Activated CD8-positive, alpha-beta memory T cell treated with anti-CD3 and anti-CD28 coated beads, Interleukin-2, amount 50 U/mL, for 24 hours (primary cell): Measurements from ENCODE around the gene CHI3L2.

Experiments
- DNase-seq: peaks from one replicate; pipeline ENCODE4 v3.0.0-alpha.2; 2020; ENCODE audit errors: extremely low read depth

CHI3L2 gene

DNA sequence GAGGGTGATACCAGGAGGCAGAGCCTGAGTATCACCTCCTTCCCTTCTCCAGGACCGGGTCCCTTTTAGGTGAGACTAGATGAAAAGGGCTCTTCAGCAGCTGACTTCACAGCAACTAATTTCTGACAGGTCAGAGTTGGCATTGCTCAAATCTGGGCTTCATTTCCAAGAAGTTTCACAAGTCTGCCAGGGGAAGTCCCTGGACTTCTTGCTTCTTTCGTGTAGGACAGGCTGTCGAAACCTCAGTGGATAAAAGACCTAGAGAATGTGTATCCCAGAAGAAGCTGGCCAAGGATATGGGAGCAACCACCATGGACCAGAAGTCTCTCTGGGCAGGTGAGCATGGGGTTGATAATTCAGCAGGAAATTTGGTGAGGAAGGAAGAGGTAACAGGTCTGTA lies at the start of gene CHI3L2:
TSS of gene CHI3L2 (plus strand) at position 280 of the 400 bp plus-strand sequence. CDS start at position 297, 17 bp downstream.
- no peak for DNase-seq

GRCh38 chr1:111179968-111180533 lies 47.5 kb upstream of the CHI3L2 start:
- no peak for DNase-seq

DNA sequence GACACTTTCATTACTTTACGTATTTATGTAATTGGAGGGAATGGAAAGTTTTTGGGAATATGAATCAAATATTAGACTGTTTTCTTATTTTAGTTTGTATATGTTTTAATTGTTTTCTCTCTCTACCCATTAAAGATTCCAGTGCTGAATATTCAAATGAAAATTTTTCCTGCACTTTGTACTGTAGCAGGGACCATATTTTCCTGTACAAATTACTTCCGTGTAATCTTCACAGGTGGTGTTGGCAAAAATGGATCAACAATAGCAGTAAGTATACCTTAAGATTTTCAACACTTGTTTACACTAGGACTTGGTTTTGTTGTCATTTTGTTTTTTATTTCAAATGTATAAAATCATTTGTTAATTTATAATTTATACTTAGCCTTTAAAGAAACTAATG lies 45.5 kb upstream of the CHI3L2 start:
- no peak for DNase-seq

DNA sequence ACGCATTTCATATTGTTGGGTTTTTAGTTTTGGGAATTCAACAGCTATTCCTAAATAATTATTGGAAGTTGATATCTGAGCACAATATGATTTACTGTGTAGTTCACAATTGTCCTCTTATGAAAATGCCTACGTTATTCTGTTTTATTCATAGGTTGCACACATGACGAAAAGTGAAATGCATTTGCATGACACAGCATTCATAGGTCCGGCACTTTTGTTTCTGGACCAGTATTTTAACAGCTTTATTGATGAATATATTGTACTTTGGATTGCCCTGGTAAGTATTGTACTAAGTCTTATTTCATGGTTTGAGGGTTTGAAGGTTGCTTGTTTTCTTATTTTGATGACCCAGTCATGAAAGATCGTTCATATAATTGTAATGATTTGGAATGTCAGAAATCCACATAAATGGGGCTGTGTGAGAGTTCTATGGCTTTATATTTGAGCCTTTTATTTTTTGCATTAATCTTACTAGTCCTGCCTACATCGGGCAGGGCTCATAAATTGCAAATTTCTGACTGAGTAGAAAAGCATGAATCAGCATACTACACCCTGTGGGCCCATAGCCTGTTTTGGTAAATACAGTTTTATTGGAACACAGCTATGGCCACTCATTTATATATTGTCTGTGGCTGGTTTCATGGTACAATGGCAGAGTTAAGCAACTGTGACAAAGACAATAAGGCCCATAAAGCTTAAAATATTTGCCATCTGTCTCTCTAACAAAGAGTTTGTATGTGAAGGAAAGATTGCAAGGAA lies 44.0 kb upstream of the CHI3L2 start:
- DNase-seq, result no peak

DNA sequence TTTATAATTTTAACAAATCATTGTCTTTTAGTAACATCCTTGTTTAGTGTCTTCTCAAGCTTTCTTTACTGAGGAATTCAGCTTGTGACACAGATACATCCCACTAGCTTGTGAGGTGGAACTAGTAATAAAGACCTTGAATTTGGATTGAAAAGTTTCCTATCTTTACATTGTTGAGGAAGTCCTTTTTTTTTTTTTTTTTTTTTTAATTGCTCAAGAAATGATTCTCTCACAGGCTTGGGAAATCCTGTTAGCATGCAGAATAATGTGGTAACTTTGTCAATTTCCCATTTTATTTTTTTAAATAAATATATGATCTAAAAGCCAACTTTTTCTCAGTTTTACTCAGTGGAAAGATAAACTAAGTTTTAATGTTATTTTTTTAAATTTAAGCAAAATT lies 42.9 kb upstream of the CHI3L2 start:
- no peak for DNase-seq

DNA sequence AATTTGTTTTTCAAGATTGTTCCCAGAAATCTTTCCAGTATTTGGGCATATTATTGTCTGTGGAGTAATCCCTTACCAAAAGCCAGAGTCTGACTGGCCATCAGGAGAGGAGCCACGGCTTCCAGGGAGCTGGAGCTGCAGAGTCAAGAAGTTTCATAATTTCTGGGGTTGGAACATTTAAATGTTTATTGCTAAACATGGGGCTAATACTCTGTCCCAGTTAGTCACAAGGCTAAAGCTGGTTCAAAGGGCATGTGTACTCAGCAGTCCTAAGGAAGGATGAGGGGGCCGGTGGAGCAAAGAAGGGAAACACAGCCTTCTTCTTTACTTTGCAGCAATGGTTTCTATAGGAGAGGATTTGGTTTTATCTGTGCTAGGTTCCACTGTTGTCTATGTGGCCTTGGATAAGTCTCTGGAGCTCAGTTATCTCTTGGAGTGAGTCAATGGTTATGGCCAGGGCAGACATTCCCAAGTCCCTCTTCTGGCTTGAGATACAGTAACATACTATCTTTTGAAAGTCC lies 36.5 kb upstream of the CHI3L2 start:
- DNase-seq, result no peak

GRCh38 chr1:111191496-111191895 lies 36.0 kb upstream of the CHI3L2 start:
- no peak for DNase-seq

GRCh38 chr1:111192074-111192473 lies 35.4 kb upstream of the CHI3L2 start:
- no peak for DNase-seq

GRCh38 chr1:111192658-111193519 lies 34.6 kb upstream of the CHI3L2 start:
- DNase-seq, result no peak

DNA sequence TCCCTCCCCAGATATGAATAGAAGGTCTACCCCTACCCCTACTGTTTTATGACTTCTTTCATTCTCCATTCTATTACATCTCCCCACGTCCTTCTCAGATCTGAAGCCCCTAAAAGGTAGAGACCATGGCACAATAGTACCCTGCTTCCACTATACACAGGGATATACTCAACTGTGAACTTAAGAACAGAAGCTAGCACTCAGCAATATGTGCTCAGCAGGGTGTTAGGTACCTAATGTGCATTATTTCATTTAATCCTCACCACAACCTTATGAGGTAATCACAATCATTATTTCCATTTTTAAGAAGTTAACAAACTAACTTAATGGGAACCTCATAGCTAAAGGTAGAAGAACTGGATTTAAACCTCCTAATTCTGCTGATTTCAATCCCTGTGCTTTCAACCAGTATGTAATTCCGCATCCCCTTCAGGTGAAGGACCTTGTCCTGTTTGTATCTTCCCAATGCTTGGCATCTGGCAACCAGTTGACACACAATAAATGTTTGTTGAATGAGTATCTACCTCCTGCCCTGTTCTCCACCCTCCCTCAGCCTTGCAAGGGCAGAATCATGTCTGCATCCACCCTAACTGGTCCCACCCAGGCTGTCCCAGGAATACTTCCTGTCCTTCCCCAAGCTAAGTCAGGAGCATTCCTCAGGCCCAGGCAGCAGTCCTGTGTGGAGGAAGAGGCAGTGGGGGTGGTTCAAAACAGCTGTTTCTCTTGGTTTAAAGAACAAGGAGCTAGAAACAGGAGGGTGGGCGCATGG lies 33.6 kb upstream of the CHI3L2 start:
- DNase-seq, result no peak

- no peak for DNase-seq
These were observed 32.4 kb upstream of the CHI3L2 start for GRCh38 chr1:111195002-111195684.

- DNase-seq, result no peak
These were observed 31.3 kb upstream of the CHI3L2 start for GRCh38 chr1:111196213-111196612.

DNA sequence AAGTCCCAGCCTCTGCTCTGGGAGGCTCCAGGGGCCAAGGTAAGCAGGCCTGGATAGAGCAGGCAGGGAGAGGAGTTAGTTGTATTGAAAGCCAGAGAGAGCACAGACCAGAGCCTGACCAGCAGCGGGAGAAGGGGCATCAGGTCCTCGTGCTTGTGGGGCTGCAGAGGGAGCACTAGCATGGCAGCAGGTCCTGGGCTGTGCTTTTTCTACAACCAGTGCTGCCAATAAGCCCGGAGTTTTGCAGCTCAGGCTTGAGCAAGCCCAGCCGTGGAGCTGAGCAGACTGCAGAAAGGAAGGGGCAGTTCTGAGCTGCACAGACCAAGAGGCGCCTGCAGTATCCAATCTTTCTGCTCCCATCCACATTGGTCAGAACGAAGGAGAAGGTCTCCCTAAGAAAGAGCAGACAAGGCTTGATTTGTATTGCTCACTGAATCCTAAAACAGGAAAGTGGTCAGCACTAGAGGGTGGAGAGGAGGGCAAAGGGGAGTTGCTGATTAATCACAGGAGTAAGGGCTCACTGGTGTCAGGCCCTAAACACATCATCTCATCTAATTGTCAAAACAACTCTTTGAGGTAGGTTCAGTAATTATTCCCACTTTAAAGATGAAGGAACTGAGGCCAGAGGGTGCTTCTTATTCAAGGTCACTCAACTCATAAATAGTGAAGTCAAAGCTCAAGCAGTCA lies 29.8 kb upstream of the CHI3L2 start:
- no peak for DNase-seq

- DNase-seq, result no peak
These were observed 28.7 kb upstream of the CHI3L2 start for GRCh38 chr1:111198836-111199235.

DNA sequence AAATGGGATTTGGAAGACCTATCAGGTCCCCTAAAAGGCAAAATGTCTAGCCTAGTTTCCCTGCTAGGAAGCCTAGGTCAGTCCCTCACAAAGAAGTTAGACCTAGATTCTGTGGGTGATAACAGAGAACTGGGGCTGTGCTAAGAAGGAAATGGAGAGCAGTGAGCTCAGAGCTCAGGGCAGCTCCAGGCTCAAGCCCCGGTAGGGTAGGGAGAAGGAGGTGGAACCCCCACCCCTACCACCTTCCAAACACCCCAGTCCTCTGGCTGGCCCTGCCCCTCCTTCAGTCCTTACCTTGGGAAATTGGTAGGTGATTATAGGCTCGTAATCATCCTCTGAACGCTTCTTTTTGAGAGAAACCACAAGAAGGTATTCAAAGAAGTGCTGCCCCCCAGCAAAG lies 28.2 kb upstream of the CHI3L2 start:
- DNase-seq, result no peak

- no peak for DNase-seq
These were observed 27.4 kb upstream of the CHI3L2 start, which contains the start of gene DENND2D for GRCh38 chr1:111199881-111200801. Gene DENND2D (minus strand): TSS chr1:111200646. CDS start chr1:111200459, 187 bp downstream.

DNA sequence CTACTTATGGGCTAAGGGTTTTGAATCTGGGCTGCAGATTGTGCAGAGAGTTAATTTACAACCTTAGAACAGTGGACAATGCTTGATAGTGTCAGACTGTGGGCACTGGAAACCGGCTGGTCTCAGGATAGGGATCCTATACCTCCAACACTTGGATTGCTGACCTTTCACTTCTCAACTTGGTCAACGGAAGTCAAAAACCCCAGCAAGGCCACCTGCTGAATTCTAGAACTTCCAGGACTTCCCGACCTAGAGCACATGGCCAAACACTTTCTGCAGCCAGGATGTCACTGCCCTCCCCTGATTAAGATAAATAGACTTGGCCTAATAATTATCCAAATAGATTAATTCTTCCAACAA lies 26.7 kb upstream of the CHI3L2 start:
- DNase-seq, result no peak

- DNase-seq, result no peak
These were observed 26.0 kb upstream of the CHI3L2 start for GRCh38 chr1:111201275-111202090.

DNA sequence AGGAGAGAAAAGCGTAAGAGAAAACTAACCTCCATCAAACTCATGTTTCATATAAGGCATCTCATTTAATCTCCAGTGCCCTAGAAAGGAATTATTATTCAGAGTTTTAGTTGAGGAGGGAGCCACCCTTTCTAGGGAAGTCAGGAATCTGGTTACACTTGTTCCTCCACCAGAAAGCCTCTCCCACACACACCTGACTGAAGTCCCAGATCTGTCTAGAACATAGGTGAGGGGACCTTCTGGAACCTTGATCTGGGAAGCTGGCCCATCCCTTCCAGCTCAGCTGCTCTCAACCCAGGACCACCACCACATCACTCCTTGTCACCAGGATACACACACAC lies 25.2 kb upstream of the CHI3L2 start:
- no peak for DNase-seq
